Hematopoietic multipotent progenitor cell treated with erythropoietin and hydrocortisone succinate and interleukin-3 and kit ligand, for 17 days (in vitro differentiated cells): ENCODE measurements around the gene DLX2.
"Not testable (repeated sequence)": the region's sequence is repeated elsewhere in the genome, so short reads cannot be mapped to it uniquely, and the experiment has no call there.

ENCODE experiments used
- DNase-seq: peaks from one replicate; pipeline ENCODE4 v3.0.0-alpha.2; 2015; ENCODE audit warnings: low spot score

The DLX2 gene

GRCh38 chr2:172083628-172084394 is 18.9 kb downstream of the DLX2 start:
- no peak for DNase-seq

- DNase-seq, result no peak
These were observed 19.6 kb downstream of the DLX2 start for GRCh38 chr2:172082944-172083627.

GRCh38 chr2:172082105-172082943 is 20.4 kb downstream of the DLX2 start:
- no peak for DNase-seq

GRCh38 chr2:172081221-172082022 is 21.3 kb downstream of the DLX2 start:
- DNase-seq, result no peak

GRCh38 chr2:172080641-172081220 is 22.0 kb downstream of the DLX2 start:
- DNase-seq, result no peak

- DNase-seq, result no peak
These were observed 22.7 kb downstream of the DLX2 start for GRCh38 chr2:172079838-172080640.

- no peak for DNase-seq
These were observed 23.3 kb downstream of the DLX2 start for GRCh38 chr2:172079416-172079815.

GRCh38 chr2:172074254-172074653 is 28.4 kb downstream of the DLX2 start:
- DNase-seq, result no peak

GRCh38 chr2:172073518-172073917 is 29.2 kb downstream of the DLX2 start:
- DNase-seq, result no peak

- no peak for DNase-seq
These were observed 30.0 kb downstream of the DLX2 start for GRCh38 chr2:172072706-172073105.

GRCh38 chr2:172072303-172072702 is 30.4 kb downstream of the DLX2 start:
- no peak for DNase-seq

GRCh38 chr2:172070936-172071335 is 31.8 kb downstream of the DLX2 start:
- no peak for DNase-seq

- DNase-seq, result not testable (repeated sequence)
These were observed 34.8 kb downstream of the DLX2 start for GRCh38 chr2:172067905-172068304.

GRCh38 chr2:172066394-172066886 is 36.3 kb downstream of the DLX2 start:
- no peak for DNase-seq

GRCh38 chr2:172065111-172065510 is 37.6 kb downstream of the DLX2 start:
- no peak for DNase-seq

- DNase-seq, result no peak
These were observed 39.3 kb downstream of the DLX2 start for GRCh38 chr2:172063446-172063845.

GRCh38 chr2:172062402-172063004 is 40.2 kb downstream of the DLX2 start:
- DNase-seq, result no peak

- DNase-seq, result not testable (repeated sequence)
These were observed 42.6 kb downstream of the DLX2 start for GRCh38 chr2:172060118-172060517.

GRCh38 chr2:172058660-172059059 is 44.0 kb downstream of the DLX2 start:
- no peak for DNase-seq

- no peak for DNase-seq
These were observed 46.4 kb downstream of the DLX2 start for GRCh38 chr2:172056293-172056692.
